Heart left ventricle (tissue), 16 donors: ENCODE measurements around the gene SHANK3. TPM values are rescaled to one million over a fixed set of nuclear protein-coding genes. Genes with fewer than 3 reads are reported as not detected.

Experiments used
- ATAC-seq, 4 donors: fragments of 200-7000 bp; cut with Tn5 transposase; one replicate each; pipeline ENCODE4 v1.9.1; 2020 to 2022; ENCODE audit warnings: moderate library complexity in 4 of 4, mild to moderate bottlenecking in 3 of 4, moderate number of reproducible peaks in 1 of 4
- DNase-seq, 5 donors: peaks; one replicate each; pipeline ENCODE4 v3.0.0-alpha.2; 2020
- H3K27ac ChIP-seq, 12 donors: fragments of 200-600 bp; sonication (generic) in 4 of 12; one replicate each; pipeline versions ENCODE4 v1.5.0 to v1.8.0; 2016 to 2022; ENCODE audit warnings: mild to moderate bottlenecking in 2 of 12
- H3K27me3 ChIP-seq, 9 donors: fragments of 200-600 bp; sonication (generic) in 2 of 9; one replicate each; pipeline versions ENCODE4 v1.5.1 to v1.8.0; 2016 to 2022; ENCODE audit warnings: mild to moderate bottlenecking in 3 of 9
- H3K36me3 ChIP-seq, 9 donors: fragments of 200-600 bp; sonication (generic) in 2 of 9; one replicate each; pipeline versions ENCODE4 v1.5.0 to v1.8.0; 2018 to 2022; ENCODE audit warnings: mild to moderate bottlenecking in 2 of 9
- H3K4me1 ChIP-seq, 12 donors: fragments of 200-600 bp; sonication (generic) in 4 of 12; one replicate each; pipeline versions ENCODE4 v1.5.0 to v1.8.0; 2016 to 2022; ENCODE audit warnings: mild to moderate bottlenecking in 3 of 12
- H3K4me3 ChIP-seq, 12 donors: fragments of 200-600 bp; sonication (generic) in 4 of 12; one replicate each; pipeline versions ENCODE4 v1.5.0 to v1.8.0; 2017 to 2022; ENCODE audit warnings: mild to moderate bottlenecking in 9 of 12, moderate library complexity in 4 of 12
- H3K9me3 ChIP-seq, 12 donors: fragments of 200-600 bp; sonication (generic) in 4 of 12; one replicate each; pipeline versions ENCODE4 v1.5.0 to v1.8.0; 2016 to 2022; ENCODE audit warnings: mild to moderate bottlenecking in 1 of 12
- CTCF ChIP-seq, 12 donors: fragments of 200-600 bp; sonication (generic) in 4 of 12; IDR thresholded peaks; one replicate each; pipeline versions ENCODE4 v1.5.0 to v1.8.0; 2018 to 2022; ENCODE audit warnings: antibody characterized with exemption in 12 of 12, mild to moderate bottlenecking in 5 of 12
- POLR2A ChIP-seq, 2 donors: fragments of 450-650 bp; IDR thresholded peaks; one replicate each; pipeline ENCODE4 v1.6.1; 2017; ENCODE audit warnings: antibody characterized with exemption in 2 of 2, mild to moderate bottlenecking in 2 of 2, moderate library complexity in 2 of 2
- WGBS, 4 donors: extraction: QIAGEN DNeasy Blood & Tissue Kit in 2 of 4; methylation state at CpG; one replicate each; pipeline versions ENCODE4 v1.1.5 to v1.1.7; 2013 to 2018; 5-methylcytosine and 5-hydroxymethylcytosine counted together
- intact Hi-C, 10 donors: fragments of 100-400 bp; cut with DNase I; formaldehyde crosslinking; loops; one replicate each; pipeline versions ENCODE4 v1.11.1 to v1.14.2; 2022
- polyA plus RNA-seq, 2 donors: library from polyadenylated mRNA; stranded (reverse); fragments of 200-250 nt; gene quantifications; one replicate each; pipeline ENCODE4 v1.2.3, GENCODE V29; 2013
- total RNA-seq, 9 donors: library from RNA; depleted of rRNA in 2 of 9; stranded (reverse); fragments of >200 nt in 2 of 9; fragmentation: NEBNext Ultra II Directional in 3 of 9; extraction: Animal tissue kit (Norgen Biotek cat#: 25700) in 3 of 9; gene quantifications; one replicate each; pipeline versions ENCODE4 v1.1.0 to v1.2.4, GENCODE V29; 2016 to 2023
- donor health status: ischemic (EF 13 %, LVEDD 7.1; RV severe dilation, severe dysfunction).
- donor health status: healthy with polysubstance abuse.
- donor health status: DM: no; HTN: yes; CAD: no.
- donor health status: DM: no; HTN: no; CAD: no.
- donor health status: ischemic (EF 25% LVEDD 6.9; RV normal size, moderate dysfunction).
- donor health status: ischemic (EF 25% LVEDD 5.7; RV mildly dilated, moderate dysfunction).
- donor health status: healthy.
- donor health status: DM: yes; HTN: yes; CAD: no.
- donor health status: ischemic (EF 35%, LVEDD 5.7; RV mildly dilated, moderate dysfunction).
- donor health status: nonischemic (EF 11% LVEDD 7.7; RV severe dilation, severe dysfunction).
- donor health status: DM: yes; HTN: yes; CAD: no.
- donor health status: PGD.
- donor health status: ischemic (EF 29% LVEDD 5.4; RV normal size, mild dysfunction).
- donor health status: nonischemic (EF 23%, LVEDD 6.1; RV moderate dilation, normal function).

The SHANK3 gene
- total and polyA plus RNA-seq, 11 donors, result 11.3 to 36.0 (median 21.9) TPM

GRCh38 chr22:50627642-50628542, 44.7 kb upstream of the SHANK3 start, which contains the start of gene ARSA:
Gene ARSA (minus strand): TSS chr22:50628152. CDS start chr22:50627779, 373 bp downstream.
- DNase-seq (peak; percentile 87 to 94 (median 88)), ATAC-seq (peak; percentile 77 to 93 (median 90))
- TF ChIP-seq POLR2A (IDR thresholded peaks at IDR 0.05) (peak in 1 of 2 donors; percentile 74), CTCF (IDR thresholded peaks at IDR 0.05) (peak in 11 of 12 donors; percentile 16 to 65 (median 49))
- peak within 1 kb of the TSS; percentile 61 to 92 (median 82) for H3K4me3 ChIP-seq
- H3K9me3 ChIP-seq, result no peaks in the 10 kb centered on the region
- H3K27ac ChIP-seq, result peak within 1 kb of the TSS; percentile 70 to 93 (median 87)
- H3K4me1 ChIP-seq, result peaks cover 0 to 27% (median 17%) of the 10 kb centered on the region in 12 donors
- peaks cover 0 to 15% (median 0%) of the 10 kb centered on the region in 9 donors for H3K36me3 ChIP-seq
- H3K27me3 ChIP-seq, result no peaks in the 10 kb centered on the region
- WGBS, 4 donors, result 1 to 3% (median 2%) methylated on average over 37 to 88 of the region's 88 CpGs
- intact Hi-C loops, result loop anchor here in 9 of 10 donors (1.0 to 5.0 kb wide), 7 partner anchors 44 to 84 kb away; partner anchors contain the start of gene SHANK3 (in 4 of the 9)

GRCh38 chr22:50628543-50629134, 44.0 kb upstream of the SHANK3 start:
- H3K27me3 ChIP-seq, result no peaks in the 10 kb centered on the region
- TF ChIP-seq CTCF (IDR thresholded peaks at IDR 0.05), result no peak
- TF ChIP-seq POLR2A (IDR thresholded peaks at IDR 0.05), result no peak
- ATAC-seq, result peak in 1 of 4 donors; percentile 1
- peaks cover 0 to 26% (median 17%) of the 10 kb centered on the region in 12 donors for H3K4me1 ChIP-seq
- intact Hi-C loops, result loop anchor here in 9 of 10 donors (5.0 kb wide), 5 partner anchors 44 to 84 kb away; partner anchors contain the start of gene SHANK3 (in 4 of the 9)
- no peaks in the 10 kb centered on the region for H3K9me3 ChIP-seq
- peaks cover 0 to 15% (median 0%) of the 10 kb centered on the region in 9 donors for H3K36me3 ChIP-seq
- H3K4me3 ChIP-seq, result peak overlapping the region; percentile 61 to 92 (median 82)
- 27 to 33% (median 30%) methylated on average over 16 of the region's 16 CpGs for WGBS, 4 donors
- peak overlapping the region in 11 of 12 donors; percentile 72 to 93 (median 85) for H3K27ac ChIP-seq
- DNase-seq, result no peak

- no peak for TF ChIP-seq CTCF (IDR thresholded peaks at IDR 0.05)
- ATAC-seq (no peak), DNase-seq (no peak)
- no peak overlapping the region for H3K4me3 ChIP-seq
- intact Hi-C loops, result loop anchor here in 1 of 10 donors (5.0 kb wide), 1 partner anchor 42 kb away; the partner anchor contains the start of gene SHANK3
- 86 to 97% (median 92%) methylated on average over 5 of the region's 5 CpGs for WGBS, 4 donors
- peaks cover 0 to 26% (median 17%) of the 10 kb centered on the region in 12 donors for H3K4me1 ChIP-seq
- H3K9me3 ChIP-seq, result no peaks in the 10 kb centered on the region
- peaks cover 0 to 9% (median 0%) of the 10 kb centered on the region in 9 donors for H3K36me3 ChIP-seq
- H3K27me3 ChIP-seq, result no peaks in the 10 kb centered on the region
- no peak overlapping the region for H3K27ac ChIP-seq
These were observed 42.2 kb upstream of the SHANK3 start for GRCh38 chr22:50630376-50630775.
